Activated CD4-positive, alpha-beta T cell treated with anti-CD3 and anti-CD28 coated beads, Interleukin-2, amount 10 ng/mL, durations not matched to agents 7 days and 5 days (primary cell): Measurements from ENCODE around the gene SLC2A5. TPM values are rescaled to one million over a fixed set of nuclear protein-coding genes. Genes with fewer than 3 reads are reported as not detected.

Experiments
- CTCF ChIA-PET: fragments of 350-600 bp; sonication (Branson Sonifier 250); formaldehyde crosslinking; loops from one replicate; lab custom pipeline; 2021; ENCODE audit warnings: antibody characterized with exemption; lab: Charles Lee
- POLR2A ChIA-PET: fragments of 350-600 bp; sonication (Branson Sonifier 250); formaldehyde crosslinking; loops from one replicate; lab custom pipeline; 2021; ENCODE audit warnings: antibody characterized with exemption; lab: Charles Lee
- DNase-seq: peaks from one replicate; pipeline ENCODE4 v3.0.0-alpha.2; 2020
- H3K27ac Mint-ChIP-seq: one replicate; pipeline ENCODE4 v1.8.0; 2021; ENCODE audit warnings: mild to moderate bottlenecking, moderate library complexity, mixed read lengths
- H3K27me3 Mint-ChIP-seq: one replicate; pipeline ENCODE4 v1.8.0; 2021; ENCODE audit warnings: mixed read lengths
- H3K36me3 Mint-ChIP-seq: one replicate; pipeline ENCODE4 v1.8.0; 2021; ENCODE audit warnings: low read depth, mixed read lengths
- H3K4me1 Mint-ChIP-seq: one replicate; pipeline ENCODE4 v1.8.0; 2021; ENCODE audit warnings: mixed read lengths
- H3K4me3 Mint-ChIP-seq: one replicate; pipeline ENCODE4 v1.8.0; 2021; ENCODE audit warnings: mild to moderate bottlenecking, moderate library complexity, mixed read lengths
- H3K9me3 Mint-ChIP-seq: one replicate; pipeline ENCODE4 v1.8.0; 2021; ENCODE audit warnings: mixed read lengths
- total RNA-seq, 2 experiments: library from RNA; stranded (reverse); gene quantifications; one replicate each; pipeline ENCODE4 v1.2.3, GENCODE V29; 2021

SLC2A5 gene
- total RNA-seq, 2 experiments from 2014 or later, result not detected

DNA sequence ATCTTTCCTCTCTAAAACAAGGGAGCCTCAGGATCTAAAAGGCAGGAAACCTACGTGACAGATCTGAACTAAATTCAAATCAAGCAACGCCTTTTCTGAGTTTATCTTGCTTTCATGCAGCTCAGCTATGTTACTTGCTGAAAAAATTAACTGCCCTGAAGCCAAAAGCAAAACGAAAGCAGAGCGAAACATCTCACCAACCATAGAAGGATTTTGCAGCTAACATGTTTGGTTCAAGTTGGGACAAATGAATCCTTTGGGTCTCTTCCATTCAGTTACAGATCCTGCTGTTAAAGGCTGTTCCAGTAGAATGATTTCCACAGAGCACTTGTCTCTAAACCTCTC, 482 bp downstream of the SLC2A5 start:
- no peaks in the 10 kb centered on the region for H3K9me3 Mint-ChIP-seq
- H3K27ac Mint-ChIP-seq, result no peak overlapping the region
- DNase-seq, result no peak
- H3K4me1 Mint-ChIP-seq, result peaks cover 8% of the 10 kb centered on the region
- POLR2A ChIA-PET, result no interaction called here
- CTCF ChIA-PET, result no interaction called here
- H3K27me3 Mint-ChIP-seq, result peaks cover 17% of the 10 kb centered on the region
- no peaks in the 10 kb centered on the region for H3K36me3 Mint-ChIP-seq
- H3K4me3 Mint-ChIP-seq, result no peak overlapping the region

DNA sequence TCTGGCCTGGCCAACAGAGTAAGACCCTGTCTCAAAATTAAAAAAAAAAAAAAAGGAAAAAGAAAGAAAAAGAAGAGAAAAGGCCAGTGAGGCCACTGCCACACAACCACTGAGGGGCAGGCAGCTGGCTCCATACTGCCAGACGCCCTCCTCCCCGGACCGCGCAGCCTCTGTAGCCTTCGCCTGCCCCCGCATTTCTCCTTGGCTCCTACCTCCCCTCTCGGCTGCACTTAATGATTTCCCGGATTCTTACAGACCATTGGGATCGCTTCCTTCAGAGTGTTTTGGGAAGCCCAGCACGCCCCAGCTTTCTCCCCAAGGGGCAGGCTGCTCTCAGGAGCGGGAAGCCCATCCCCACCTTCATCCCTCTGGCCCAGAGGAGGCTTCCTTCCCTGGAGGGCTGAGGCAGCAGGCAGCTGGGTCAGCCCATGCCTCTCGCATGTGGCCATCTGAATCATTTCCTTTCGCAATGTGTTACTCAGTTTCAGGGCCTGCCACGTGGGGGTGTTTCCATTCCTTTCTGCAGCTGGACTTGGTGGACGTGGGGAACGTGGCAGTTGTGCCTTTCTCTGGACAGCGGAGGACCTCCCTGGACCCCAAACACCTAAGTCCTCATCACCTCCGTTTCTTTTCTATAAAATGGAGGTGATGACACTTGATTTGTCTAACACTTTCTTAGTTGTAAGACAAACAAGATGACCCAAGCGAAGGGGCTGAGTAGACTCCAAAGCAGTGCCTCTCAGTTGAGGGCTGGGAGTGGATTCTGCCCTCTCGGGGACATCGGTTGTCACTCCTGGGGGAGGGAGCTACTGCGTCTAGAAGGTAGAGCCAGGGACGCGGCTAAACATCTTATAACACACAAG, 2.3 kb downstream of the SLC2A5 start:
- H3K27ac Mint-ChIP-seq, result no peak overlapping the region
- no peak overlapping the region for H3K4me3 Mint-ChIP-seq
- H3K4me1 Mint-ChIP-seq, result peaks cover 8% of the 10 kb centered on the region

DNA sequence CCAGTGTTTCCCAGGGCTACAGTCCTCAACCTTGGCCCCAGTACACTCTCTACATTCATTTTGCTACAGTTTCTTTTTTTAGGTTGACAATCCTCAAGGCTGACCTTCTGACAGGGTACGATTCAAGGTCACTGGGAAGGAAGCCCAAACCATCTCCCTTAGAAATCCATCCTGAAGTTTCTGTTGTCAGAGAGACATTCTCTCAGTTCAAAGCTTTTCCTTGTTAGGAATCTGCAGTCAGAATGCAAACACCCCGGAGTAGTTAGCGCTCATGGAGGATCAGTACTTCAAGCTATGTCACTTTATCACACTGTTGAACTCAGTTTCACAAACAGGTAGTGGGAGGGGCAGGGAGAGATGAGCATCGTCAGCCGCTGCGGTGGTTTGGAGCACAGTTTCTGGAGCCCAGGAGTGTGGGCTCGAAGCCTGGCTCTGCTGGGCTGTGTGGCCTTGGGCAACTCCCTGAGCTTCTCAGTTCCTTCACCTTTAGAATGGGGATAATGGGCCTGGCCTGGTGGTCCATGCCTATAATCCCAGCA, 4.2 kb downstream of the SLC2A5 start:
- no peaks in the 10 kb centered on the region for H3K36me3 Mint-ChIP-seq
- H3K4me1 Mint-ChIP-seq, result peaks cover 8% of the 10 kb centered on the region
- ChIA-PET POLR2A (no interaction called here), CTCF (interaction anchor here (1.3 kb wide), 1 partner anchor 26 kb away, joined by 3 read pairs; no protein-coding TSS in a partner anchor)
- DNase-seq, result no peak
- H3K4me3 Mint-ChIP-seq, result no peak overlapping the region
- peaks cover 15% of the 10 kb centered on the region for H3K27me3 Mint-ChIP-seq
- no peaks in the 10 kb centered on the region for H3K9me3 Mint-ChIP-seq
- no peak overlapping the region for H3K27ac Mint-ChIP-seq

More for the DNA sequence above, 2.3 kb downstream of the SLC2A5 start:
- ChIA-PET POLR2A (no interaction called here), CTCF (interaction anchor here (0.7 kb wide), 1 partner anchor 419 kb away, joined by 3 read pairs; no protein-coding TSS in a partner anchor)
- DNase-seq, result no peak
- Mint-ChIP-seq H3K27me3 (peaks cover 13% of the 10 kb centered on the region), H3K9me3 (no peaks in the 10 kb centered on the region), H3K36me3 (no peaks in the 10 kb centered on the region)

DNA sequence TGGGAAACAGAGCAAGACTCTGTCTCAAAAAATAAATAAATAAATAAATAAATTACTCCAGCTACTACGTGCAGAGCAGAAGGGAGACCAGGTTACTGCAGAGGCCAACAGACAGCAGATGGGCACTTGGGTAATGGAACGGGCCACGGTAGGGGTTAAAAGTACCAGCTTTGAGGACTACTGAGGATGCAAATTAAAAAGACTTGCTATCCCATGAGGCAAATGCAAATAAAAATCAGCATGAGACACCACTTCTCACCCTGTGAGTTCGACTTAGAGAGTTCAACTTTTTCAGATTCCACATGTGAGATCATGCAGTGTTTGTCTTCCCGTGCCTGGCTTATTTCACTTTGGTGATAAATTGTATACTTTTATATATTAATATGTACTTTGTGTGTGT, 6.6 kb downstream of the SLC2A5 start:
- H3K9me3 Mint-ChIP-seq, result no peaks in the 10 kb centered on the region
- peaks cover 5% of the 10 kb centered on the region for H3K27me3 Mint-ChIP-seq
- POLR2A ChIA-PET, result no interaction called here
- no peaks in the 10 kb centered on the region for H3K4me1 Mint-ChIP-seq
- H3K36me3 Mint-ChIP-seq, result no peaks in the 10 kb centered on the region
- CTCF ChIA-PET, result interaction anchor here (0.6 to 1.8 kb wide), 3 partner anchors 12 to 265 kb away, joined by 3 to 4 read pairs (median 4); no protein-coding TSS in a partner anchor
- no peak overlapping the region for H3K4me3 Mint-ChIP-seq
- H3K27ac Mint-ChIP-seq, result no peak overlapping the region
- DNase-seq, result no peak

DNA sequence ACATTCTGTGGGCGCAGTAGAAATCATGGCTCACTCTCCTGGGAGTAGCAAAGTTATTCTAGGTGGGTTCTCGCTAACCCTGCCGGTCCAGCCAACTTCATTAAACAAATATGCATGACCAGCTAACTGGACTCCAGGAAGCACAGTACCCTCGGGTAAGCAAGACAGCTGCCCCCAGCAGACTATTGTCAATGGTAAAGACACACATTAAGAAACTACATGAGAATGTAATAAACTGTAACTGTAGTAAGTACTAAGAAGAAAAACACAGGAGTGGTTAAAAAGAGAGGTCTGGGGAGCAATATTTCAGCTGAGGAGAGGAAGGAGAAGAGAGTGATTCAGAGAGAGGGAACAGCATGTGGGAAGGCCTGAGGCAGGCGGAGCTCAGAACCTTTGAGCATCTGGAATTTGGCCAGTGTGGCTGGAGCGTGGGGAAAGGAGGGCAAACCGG, 7.4 kb downstream of the SLC2A5 start:
- Mint-ChIP-seq H3K9me3 (no peaks in the 10 kb centered on the region), H3K4me3 (no peak overlapping the region), H3K4me1 (no peaks in the 10 kb centered on the region), H3K27ac (no peak overlapping the region), H3K27me3 (peaks cover 5% of the 10 kb centered on the region), H3K36me3 (no peaks in the 10 kb centered on the region)
- CTCF ChIA-PET, result interaction anchor here (0.9 kb wide), 1 partner anchor 13 kb away, joined by 3 read pairs; no protein-coding TSS in a partner anchor
- DNase-seq, result no peak
- POLR2A ChIA-PET, result no interaction called here

DNA sequence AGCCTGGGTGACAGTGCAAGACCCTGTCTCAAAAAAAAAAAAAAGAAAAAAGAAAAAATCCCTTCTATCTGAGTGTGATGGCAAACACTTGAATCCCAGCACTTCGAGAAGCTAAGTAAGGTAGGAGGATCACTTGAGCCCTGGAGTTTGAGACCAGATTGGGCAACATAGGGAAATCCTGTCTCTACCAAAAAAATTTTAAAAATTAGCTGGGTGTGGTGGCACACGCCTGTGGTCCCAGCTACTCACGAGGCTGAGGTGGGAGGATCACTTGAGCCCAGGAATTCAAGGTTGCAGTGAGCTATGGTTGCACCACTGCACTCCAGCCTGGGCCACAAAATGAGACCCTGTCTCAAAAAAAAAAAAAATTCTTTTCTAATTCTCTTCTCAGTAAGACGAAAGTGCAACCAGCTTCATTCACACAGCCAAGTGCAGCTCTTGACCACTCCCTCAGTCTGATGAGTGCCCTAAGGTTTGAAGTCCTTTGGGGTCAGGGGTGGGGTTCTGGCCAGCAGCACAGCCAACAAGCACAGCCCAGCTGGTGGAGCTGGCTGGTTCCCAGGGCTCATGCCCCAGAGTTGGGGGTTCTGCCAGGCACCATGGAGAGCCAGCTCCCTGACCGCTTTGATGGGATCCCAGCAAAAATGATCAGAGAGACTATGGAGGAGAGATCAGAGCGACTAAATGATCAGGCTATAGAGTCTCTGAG, 8.0 kb downstream of the SLC2A5 start:
- Mint-ChIP-seq H3K36me3 (no peaks in the 10 kb centered on the region), H3K9me3 (no peaks in the 10 kb centered on the region), H3K4me3 (no peak overlapping the region), H3K4me1 (no peaks in the 10 kb centered on the region), H3K27me3 (peaks cover 5% of the 10 kb centered on the region), H3K27ac (no peak overlapping the region)
- DNase-seq, result no peak
- CTCF ChIA-PET, result interaction anchor here (0.6 to 0.7 kb wide), 3 partner anchors 11 to 131 kb away, joined by 3 to 5 read pairs (median 3); no protein-coding TSS in a partner anchor
- POLR2A ChIA-PET, result no interaction called here

DNA sequence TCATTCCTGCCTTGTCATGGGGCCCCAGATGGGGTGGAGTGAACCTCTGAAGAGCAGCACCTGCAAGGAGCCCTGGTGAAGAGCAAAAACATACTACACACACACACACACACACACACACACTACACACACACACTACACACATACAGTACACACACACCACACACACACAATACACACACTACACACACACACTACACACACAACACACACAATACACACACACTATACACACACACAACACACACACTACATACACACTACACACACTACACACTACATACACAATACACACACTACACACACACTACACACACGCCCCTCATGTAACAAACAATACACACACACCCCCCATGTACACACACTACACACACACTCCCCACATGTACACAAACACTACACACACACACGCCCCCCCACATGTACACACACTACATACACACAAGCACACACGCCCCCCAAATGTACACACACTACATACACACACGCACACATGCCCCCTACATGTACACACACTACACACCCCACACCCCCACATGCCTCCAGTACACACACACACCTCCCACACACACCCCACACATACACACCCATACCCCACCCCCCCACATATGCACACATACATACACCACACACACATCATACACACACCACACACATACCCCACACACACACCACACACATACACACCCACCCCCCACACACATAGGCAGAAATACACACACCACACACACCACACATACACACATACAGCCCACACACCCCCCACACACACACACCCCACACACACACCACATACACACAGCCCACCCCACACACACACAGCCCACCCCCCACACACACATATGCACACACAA, 9.3 kb downstream of the SLC2A5 start:
- no peak for DNase-seq
- peaks cover 4% of the 10 kb centered on the region for H3K27me3 Mint-ChIP-seq
- H3K4me3 Mint-ChIP-seq, result no peak overlapping the region
- H3K27ac Mint-ChIP-seq, result no peak overlapping the region
- no peaks in the 10 kb centered on the region for H3K36me3 Mint-ChIP-seq
- H3K9me3 Mint-ChIP-seq, result no peaks in the 10 kb centered on the region
- no peaks in the 10 kb centered on the region for H3K4me1 Mint-ChIP-seq
- ChIA-PET CTCF (interaction anchor here (0.7 kb wide), 1 partner anchor 51 kb away, joined by 3 read pairs; no protein-coding TSS in a partner anchor), POLR2A (no interaction called here)

DNA sequence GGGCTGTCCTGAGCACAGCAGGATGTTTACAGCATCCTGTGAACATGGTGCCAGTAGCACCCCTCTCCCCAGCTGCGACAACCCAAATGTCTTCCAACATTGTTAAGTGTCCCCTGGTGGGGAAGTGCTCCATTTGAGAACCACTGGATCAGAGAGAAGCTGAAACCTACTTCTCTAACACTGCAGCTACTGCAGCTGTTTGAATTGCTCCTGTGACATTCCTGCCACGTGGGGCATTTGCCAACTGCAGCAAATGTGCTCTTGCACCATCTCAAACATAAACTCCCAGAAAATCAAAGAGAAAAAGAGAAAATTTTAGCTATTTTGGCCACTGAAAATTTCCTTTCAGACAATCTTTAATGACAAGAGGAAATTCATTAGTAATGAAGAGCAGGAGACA, 11.0 kb downstream of the SLC2A5 start:
- Mint-ChIP-seq H3K4me1 (no peaks in the 10 kb centered on the region), H3K36me3 (no peaks in the 10 kb centered on the region), H3K27me3 (peaks cover 7% of the 10 kb centered on the region)

DNA sequence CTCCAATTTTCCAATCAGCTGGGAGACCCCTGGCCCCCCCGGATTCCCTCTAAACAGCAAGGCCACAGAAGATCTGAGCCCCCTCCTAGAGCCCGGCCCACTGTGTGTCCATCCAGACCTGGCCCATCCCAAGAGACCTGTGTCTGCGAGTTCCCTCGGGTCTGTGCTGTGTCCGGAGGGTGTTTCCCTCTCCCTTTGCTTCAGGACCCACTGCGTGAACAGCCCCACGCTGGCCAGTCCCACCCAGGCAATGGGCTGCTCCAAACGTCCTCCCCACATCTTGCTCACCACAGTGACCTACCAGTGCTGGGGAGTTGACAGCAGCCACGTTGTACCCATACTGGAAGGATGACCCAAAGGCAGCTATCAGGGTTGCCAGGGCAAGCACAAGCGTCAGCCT, 11.6 kb downstream of the SLC2A5 start:
- H3K36me3 Mint-ChIP-seq, result no peaks in the 10 kb centered on the region
- H3K4me3 Mint-ChIP-seq, result no peak overlapping the region
- H3K27me3 Mint-ChIP-seq, result peaks cover 7% of the 10 kb centered on the region
- POLR2A ChIA-PET, result no interaction called here
- H3K4me1 Mint-ChIP-seq, result no peaks in the 10 kb centered on the region
- H3K27ac Mint-ChIP-seq, result no peak overlapping the region
- no peaks in the 10 kb centered on the region for H3K9me3 Mint-ChIP-seq
- DNase-seq, result no peak
- CTCF ChIA-PET, result no interaction called here

More for the DNA sequence above, 11.0 kb downstream of the SLC2A5 start:
- Mint-ChIP-seq H3K27ac (no peak overlapping the region), H3K9me3 (no peaks in the 10 kb centered on the region), H3K4me3 (no peak overlapping the region)
- ChIA-PET CTCF (interaction anchor here (0.8 kb wide), 1 partner anchor 23 kb away, joined by 3 read pairs; no protein-coding TSS in a partner anchor), POLR2A (no interaction called here)
- no peak for DNase-seq

DNA sequence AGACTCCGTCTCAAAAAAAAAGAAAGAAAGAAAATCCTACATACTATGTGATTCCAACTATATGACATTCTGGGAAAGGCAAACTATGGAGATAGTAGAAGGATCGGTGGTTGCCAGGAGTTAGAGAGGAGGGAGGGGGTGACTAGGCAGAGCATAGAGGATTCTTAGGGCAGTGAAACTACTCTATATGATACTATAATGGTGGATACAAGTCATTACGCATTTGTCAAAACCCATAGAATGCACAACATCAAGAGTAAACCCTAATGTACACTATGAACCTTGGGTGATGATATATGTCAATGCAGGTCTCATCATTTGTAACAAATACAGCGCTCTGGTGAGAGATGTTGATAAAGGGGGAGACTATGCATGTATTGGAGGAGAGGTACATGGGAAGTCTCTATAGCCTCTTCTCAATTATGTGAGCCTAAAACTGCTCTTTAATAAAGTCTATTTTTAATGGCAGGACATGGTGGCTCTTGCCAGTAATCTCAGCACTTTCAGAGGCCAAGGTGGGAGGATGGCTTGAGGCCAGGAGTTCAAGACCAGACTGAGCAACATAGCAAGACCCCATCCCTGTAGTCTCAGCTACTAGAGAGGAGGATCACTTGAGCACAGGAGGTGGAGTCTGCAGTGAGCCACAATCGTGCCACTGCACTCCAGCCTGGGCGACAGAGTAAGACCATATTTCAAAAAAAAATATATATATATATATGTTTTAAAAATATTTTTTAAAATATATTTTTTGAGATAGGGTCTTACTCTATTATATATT, 17.0 kb downstream of the SLC2A5 start:
- no peak overlapping the region for H3K4me3 Mint-ChIP-seq
- H3K27me3 Mint-ChIP-seq, result peaks cover 26% of the 10 kb centered on the region
- DNase-seq, result no peak
- H3K9me3 Mint-ChIP-seq, result no peaks in the 10 kb centered on the region
- H3K36me3 Mint-ChIP-seq, result no peaks in the 10 kb centered on the region
- POLR2A ChIA-PET, result no interaction called here
- H3K27ac Mint-ChIP-seq, result no peak overlapping the region
- H3K4me1 Mint-ChIP-seq, result no peaks in the 10 kb centered on the region
- CTCF ChIA-PET, result no interaction called here

DNA sequence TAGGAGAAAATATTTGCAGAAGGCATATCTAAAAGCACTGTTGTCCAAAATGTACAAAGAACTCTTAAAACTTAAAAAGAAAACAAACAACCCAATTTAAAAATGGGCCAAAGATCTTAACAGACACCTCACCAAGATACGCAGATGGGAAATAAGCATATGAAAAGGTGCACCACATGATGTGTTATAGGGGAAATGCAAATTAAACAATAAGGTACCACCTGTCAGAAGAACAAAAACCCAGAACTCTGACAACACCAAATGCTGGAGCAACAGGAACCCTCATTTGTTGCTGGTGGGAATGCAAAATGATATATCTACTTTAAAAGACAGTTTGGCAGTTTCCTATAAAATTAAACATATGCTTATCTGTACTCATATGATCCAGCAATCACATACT, 18.1 kb downstream of the SLC2A5 start:
- DNase-seq, result no peak
- peaks cover 26% of the 10 kb centered on the region for H3K27me3 Mint-ChIP-seq
- ChIA-PET CTCF (no interaction called here), POLR2A (no interaction called here)
- H3K4me1 Mint-ChIP-seq, result no peaks in the 10 kb centered on the region
- no peaks in the 10 kb centered on the region for H3K9me3 Mint-ChIP-seq
- H3K4me3 Mint-ChIP-seq, result no peak overlapping the region
- no peak overlapping the region for H3K27ac Mint-ChIP-seq
- H3K36me3 Mint-ChIP-seq, result no peaks in the 10 kb centered on the region
